ENCODE data around the gene YWHAE. TPM values are rescaled to one million over a fixed set of nuclear protein-coding genes. Genes with fewer than 3 reads are reported as not detected.

The YWHAE gene
- total RNA-seq, 1 experiment from 2014 or later = 1,282 TPM

GRCh38 chr17:1329745-1330343 lies 70.2 kb downstream of the YWHAE start:
- H3K9me3 ChIP-seq (ENCODE audit: control insufficient read depth, low read depth, low read length) = no peaks in the 10 kb centered on the region
- Mint-ChIP-seq H3K27me3 (ENCODE audit: low read depth) (peaks cover 4% of the 10 kb centered on the region; the same call in 1 of the 2 replicates), H3K4me1 (no peaks in the 10 kb centered on the region), H3K27ac (no peak overlapping the region), H3K36me3 (ENCODE audit: insufficient read depth in 1 of 3, low read depth in 3 of 3) (no peaks in the 10 kb centered on the region), H3K4me3 (no peak overlapping the region), H3K9me3 (no peaks in the 10 kb centered on the region)
- H2BK15ac ChIP-seq (ENCODE audit: low read depth, low read length) = no peak overlapping the region
- no peak overlapping the region for H3K23ac ChIP-seq (ENCODE audit: insufficient read length, low read depth, low read length)
- no peak overlapping the region for H2AFZ ChIP-seq (ENCODE audit: low read length)
- H3K27me3 ChIP-seq (ENCODE audit: insufficient read depth, low read length) = no peaks in the 10 kb centered on the region
- H3K27ac ChIP-seq (ENCODE audit: insufficient read length, low read depth, low read length) = no peak overlapping the region
- H3T11ph ChIP-seq (ENCODE audit: low read length) = no peak overlapping the region
- WGBS (ENCODE audit: extremely low coverage, insufficient read length, low lambda C conversion rate) = no CpG with 5 or more reads among the region's 12 CpGs
- no peak for TF ChIP-seq CTCF (conservative IDR thresholded peaks at IDR 0.05)
- no peak overlapping the region for H3K9ac ChIP-seq (ENCODE audit: extremely low read depth, insufficient read length, low read length)
- DNase-seq = no peak
- H2BK12ac ChIP-seq (ENCODE audit: insufficient read length, low read depth, low read length) = no peak overlapping the region
- H2BK5ac ChIP-seq (ENCODE audit: insufficient read length, low read length) = no peak overlapping the region
- H3K79me1 ChIP-seq (ENCODE audit: insufficient read depth, low read depth, low read length, poor library complexity, severe bottlenecking) = no peaks in the 10 kb centered on the region
- no peak overlapping the region for H4K8ac ChIP-seq (replicated peaks; ENCODE audit: insufficient read length, low read depth, low read length)
- H3K14ac ChIP-seq (ENCODE audit: insufficient read depth, low read length) = no peak overlapping the region
- no peak overlapping the region for H2BK20ac ChIP-seq (ENCODE audit: low read depth, low read length, poor library complexity, severe bottlenecking)
- no peak overlapping the region for H4K5ac ChIP-seq (ENCODE audit: insufficient read length, low read depth, low read length)
- H4K20me1 ChIP-seq (ENCODE audit: control insufficient read depth, insufficient read depth, insufficient read length) = no peaks in the 10 kb centered on the region
- H3K4ac ChIP-seq (ENCODE audit: low read depth, low read length) = no peak overlapping the region
- H3K56ac ChIP-seq (ENCODE audit: insufficient read length, low read depth, low read length) = no peak overlapping the region
- no peaks in the 10 kb centered on the region for H3K23me2 ChIP-seq (ENCODE audit: insufficient read length, low read depth, low read length, poor library complexity, severe bottlenecking)
- no peak overlapping the region for H4K91ac ChIP-seq (ENCODE audit: insufficient read length, low read depth, low read length)
- H3K4me2 ChIP-seq (ENCODE audit: insufficient read depth, insufficient read length, low read length) = no peak overlapping the region
- H2BK120ac ChIP-seq (ENCODE audit: low read depth, low read length, poor library complexity, severe bottlenecking) = no peak overlapping the region
- H2AK5ac ChIP-seq (ENCODE audit: insufficient read length, low read length) = no peak overlapping the region
- no peak overlapping the region for H3K18ac ChIP-seq (ENCODE audit: insufficient read length, low read depth, low read length)
- H3K79me2 ChIP-seq (ENCODE audit: insufficient read depth, low read length) = no peaks in the 10 kb centered on the region
- no peaks in the 10 kb centered on the region for H3K4me1 ChIP-seq (ENCODE audit: insufficient read depth, low read length)

Data from H9 (cell line).